Suprapubic skin (tissue), 4 donors: ENCODE measurements around the gene COQ10A. TPM values are rescaled to one million over a fixed set of nuclear protein-coding genes. Genes with fewer than 3 reads are reported as not detected.
A peak's percentile ranks its signal among the peaks of the same experiment; 100 is the strongest.
"Not testable (repeated sequence)": the region's sequence is repeated elsewhere in the genome, so short reads cannot be mapped to it uniquely, and the experiment has no call there.

Source experiments
- DNase-seq, 2 donors: peaks; one replicate each; pipeline ENCODE4 v3.0.0-alpha.2; 2019; ENCODE audit warnings: low spot score in 2 of 2
- H3K27ac ChIP-seq: fragments of 200-600 bp; sonication (generic); one replicate; pipeline ENCODE4 v1.5.1; 2019
- H3K27me3 ChIP-seq: fragments of 200-600 bp; sonication (generic); one replicate; pipeline ENCODE4 v1.5.1; 2019
- H3K36me3 ChIP-seq: fragments of 200-600 bp; sonication (generic); one replicate; pipeline ENCODE4 v1.5.1; 2019
- H3K4me1 ChIP-seq: fragments of 200-600 bp; sonication (generic); one replicate; pipeline ENCODE4 v1.5.1; 2019
- H3K4me3 ChIP-seq: fragments of 200-600 bp; sonication (generic); one replicate; pipeline ENCODE4 v1.5.1; 2019; ENCODE audit warnings: mild to moderate bottlenecking
- H3K9me3 ChIP-seq: fragments of 200-600 bp; sonication (generic); one replicate; pipeline ENCODE4 v1.5.1; 2019
- CTCF ChIP-seq, 2 donors: fragments of 200-600 bp in 1 of 2; fragments of 450-650 bp in 1 of 2; sonication (generic) in 1 of 2; IDR thresholded peaks; one replicate each; pipeline ENCODE4 v1.5.1; 2016 to 2019; ENCODE audit warnings: antibody characterized with exemption in 2 of 2, mild to moderate bottlenecking in 1 of 2, moderate library complexity in 1 of 2
- EP300 ChIP-seq: sonication (generic); formaldehyde crosslinking; IDR thresholded peaks from one replicate; pipeline ENCODE4 v1.6.1; 2017; ENCODE audit warnings: antibody characterized with exemption
- POLR2A ChIP-seq, 2 donors: fragments of 450-650 bp; IDR thresholded peaks; one replicate each; pipeline ENCODE4 v1.6.1; 2017; ENCODE audit warnings: antibody characterized with exemption in 2 of 2, mild to moderate bottlenecking in 2 of 2, moderate library complexity in 2 of 2
- POLR2AphosphoS5 ChIP-seq, 3 donors: sonication (generic); formaldehyde crosslinking; IDR thresholded peaks; one replicate each; pipeline ENCODE4 v1.6.1; 2017; ENCODE audit warnings: antibody characterized with exemption in 3 of 3
- WGBS: methylation state at CpG from one replicate; pipeline ENCODE4 v1.1.5; 2018; 5-methylcytosine and 5-hydroxymethylcytosine counted together
- total RNA-seq, 4 donors: library from RNA; depleted of rRNA; stranded (reverse); fragments of >200 nt; gene quantifications; one replicate each; pipeline ENCODE4 v1.1.0, GENCODE V29; 2016

COQ10A gene
- total RNA-seq, 4 donors from 2014 or later: 3.4 to 17.0 (median 7.6) TPM

- H3K36me3 ChIP-seq: peaks cover 23% of the 10 kb centered on the region
- peak overlapping the region; percentile 63 for H3K4me3 ChIP-seq
- peak overlapping the region; percentile 88 for H3K27ac ChIP-seq
- peaks cover 16% of the 10 kb centered on the region for H3K4me1 ChIP-seq
- no peaks in the 10 kb centered on the region for H3K9me3 ChIP-seq
- no peak for DNase-seq
- WGBS: 27% methylated on average over 21 of the region's 21 CpGs
- H3K27me3 ChIP-seq: no peaks in the 10 kb centered on the region
- TF ChIP-seq CTCF (IDR thresholded peaks at IDR 0.05) (no peak), POLR2AphosphoS5 (IDR thresholded peaks at IDR 0.05) (no peak), EP300 (no peak), POLR2A (IDR thresholded peaks at IDR 0.05) (no peak)
Observed at GRCh38 chr12:56267443-56268071, 815 bp downstream of the COQ10A start.

GRCh38 chr12:56271031-56271430, 4.3 kb downstream of the COQ10A start:
- Histone ChIP-seq H3K27ac (no peak overlapping the region), H3K36me3 (peaks cover 56% of the 10 kb centered on the region), H3K9me3 (no peaks in the 10 kb centered on the region), H3K4me1 (peaks cover 14% of the 10 kb centered on the region), H3K27me3 (no peaks in the 10 kb centered on the region), H3K4me3 (no peak overlapping the region)
- WGBS: 0% methylated on average over 1 of the region's 1 CpG
- TF ChIP-seq POLR2AphosphoS5 (IDR thresholded peaks at IDR 0.05): no peak
- no peak for TF ChIP-seq CTCF (IDR thresholded peaks at IDR 0.05)
- no peak for TF ChIP-seq POLR2A (IDR thresholded peaks at IDR 0.05)
- TF ChIP-seq EP300: no peak
- no peak for DNase-seq

- not testable (repeated sequence) for DNase-seq, H3K4me3 ChIP-seq, H3K9me3 ChIP-seq, H3K27ac ChIP-seq, H3K4me1 ChIP-seq, H3K27me3 ChIP-seq
- peaks cover 68% of the 10 kb centered on the region for H3K36me3 ChIP-seq
- 76% methylated on average over 2 of the region's 2 CpGs for WGBS
Observed at GRCh38 chr12:56272468-56272867, 5.7 kb downstream of the COQ10A start.

- no peaks in the 10 kb centered on the region for H3K4me1 ChIP-seq
- no peaks in the 10 kb centered on the region for H3K9me3 ChIP-seq
- peaks cover 86% of the 10 kb centered on the region for H3K36me3 ChIP-seq
- 94% methylated on average over 2 of the region's 2 CpGs for WGBS
- TF ChIP-seq EP300: no peak
- no peak for TF ChIP-seq POLR2AphosphoS5 (IDR thresholded peaks at IDR 0.05)
- TF ChIP-seq CTCF (IDR thresholded peaks at IDR 0.05): no peak
- TF ChIP-seq POLR2A (IDR thresholded peaks at IDR 0.05): no peak
- no peak for DNase-seq
- no peak overlapping the region for H3K4me3 ChIP-seq
- no peaks in the 10 kb centered on the region for H3K27me3 ChIP-seq
- no peak overlapping the region for H3K27ac ChIP-seq
Observed at GRCh38 chr12:56274299-56274698, 7.6 kb downstream of the COQ10A start.

- DNase-seq: no peak
- Histone ChIP-seq H3K4me1 (no peaks in the 10 kb centered on the region), H3K36me3 (peaks cover 96% of the 10 kb centered on the region), H3K27ac (no peak overlapping the region), H3K9me3 (no peaks in the 10 kb centered on the region), H3K27me3 (no peaks in the 10 kb centered on the region), H3K4me3 (no peak overlapping the region)
- no peak for TF ChIP-seq CTCF (IDR thresholded peaks at IDR 0.05)
- TF ChIP-seq POLR2A (IDR thresholded peaks at IDR 0.05): no peak
- TF ChIP-seq POLR2AphosphoS5 (IDR thresholded peaks at IDR 0.05): no peak
- TF ChIP-seq EP300: no peak
- WGBS: 96% methylated on average over 3 of the region's 3 CpGs
Observed at GRCh38 chr12:56278905-56279304, 12.2 kb downstream of the COQ10A start.

- no peaks in the 10 kb centered on the region for H3K27me3 ChIP-seq
- no peaks in the 10 kb centered on the region for H3K4me1 ChIP-seq
- no peak overlapping the region for H3K27ac ChIP-seq
- peaks cover 94% of the 10 kb centered on the region for H3K36me3 ChIP-seq
- no peaks in the 10 kb centered on the region for H3K9me3 ChIP-seq
- DNase-seq: no peak
- TF ChIP-seq POLR2AphosphoS5 (IDR thresholded peaks at IDR 0.05): no peak
- no peak for TF ChIP-seq CTCF (IDR thresholded peaks at IDR 0.05)
- no peak for TF ChIP-seq POLR2A (IDR thresholded peaks at IDR 0.05)
- no peak for TF ChIP-seq EP300
- no peak overlapping the region for H3K4me3 ChIP-seq
Observed at GRCh38 chr12:56280849-56281248, 14.1 kb downstream of the COQ10A start.
